HEK293T (cell line): ENCODE data around the gene OSTF1.

Source experiments
- ARNT ChIP-seq: fragments of 450-650 bp; IDR thresholded peaks from 2 replicates; pipeline ENCODE4 v1.6.1; 2017; ENCODE audit warnings: mild to moderate bottlenecking
- BHLHE40 ChIP-seq: fragments of 450-650 bp; IDR thresholded peaks from 2 replicates; pipeline ENCODE4 v1.6.1; 2016; ENCODE audit warnings: mild to moderate bottlenecking, moderate library complexity, borderline replicate concordance
- CTBP1 ChIP-seq: fragments of 450-650 bp; IDR thresholded peaks from 2 replicates; pipeline ENCODE4 v1.6.1; 2016; ENCODE audit warnings: borderline replicate concordance
- ELF4 ChIP-seq: fragments of 450-650 bp; IDR thresholded peaks from 2 replicates; pipeline ENCODE4 v1.6.1; 2017; ENCODE audit warnings: antibody characterized with exemption
- FOXA1 ChIP-seq: fragments of 450-650 bp; IDR thresholded peaks from 2 replicates; pipeline ENCODE4 v1.6.1; 2016; ENCODE audit warnings: mild to moderate bottlenecking
- FOXK2 ChIP-seq: fragments of 450-650 bp; IDR thresholded peaks from 2 replicates; pipeline ENCODE4 v1.6.1; 2016; ENCODE audit warnings: mild to moderate bottlenecking
- FOXM1 ChIP-seq: fragments of 450-650 bp; IDR thresholded peaks from 2 replicates; pipeline ENCODE4 v1.6.1; 2017; ENCODE audit warnings: mild to moderate bottlenecking, borderline replicate concordance
- PKNOX1 ChIP-seq: fragments of 450-650 bp; IDR thresholded peaks from 2 replicates; pipeline ENCODE4 v1.6.1; 2016
- SP1 ChIP-seq: fragments of 450-650 bp; IDR thresholded peaks from 2 replicates; pipeline ENCODE4 v1.6.1; 2017
- SUZ12 ChIP-seq: fragments of 450-650 bp; IDR thresholded peaks from 2 replicates; pipeline ENCODE4 v1.6.1; 2016; ENCODE audit warnings: mild to moderate bottlenecking

GRCh38 chr9:75164573-75164972 lies 76.3 kb downstream of the OSTF1 start:
- TF ChIP-seq ELF4 = no peak
- no peak for TF ChIP-seq FOXM1
- no peak for TF ChIP-seq FOXK2
- TF ChIP-seq FOXA1 = no peak
- TF ChIP-seq SUZ12 = no peak
- TF ChIP-seq SP1 = no peak
- TF ChIP-seq ARNT = no peak
- no peak for TF ChIP-seq CTBP1
- TF ChIP-seq BHLHE40 = no peak
- TF ChIP-seq PKNOX1 = no peak
